ENCODE data around the gene TMEM175. TPM values are rescaled to one million over a fixed set of nuclear protein-coding genes. Genes with fewer than 3 reads are reported as not detected.
"Not testable (repeated sequence)": the region's sequence is repeated elsewhere in the genome, so short reads cannot be mapped to it uniquely, and the experiment has no call there.

Gene TMEM175
- polyA plus RNA-seq, 3 donors = 22.3 to 26.6 (median 25.3) TPM

- DNase-seq = no peak
Observed at GRCh38 chr4:913280-913618, 19.0 kb upstream of the TMEM175 start.

- DNase-seq = no peak
Observed at GRCh38 chr4:914531-914930, 17.7 kb upstream of the TMEM175 start.

GRCh38 chr4:915041-915474 is 17.2 kb upstream of the TMEM175 start:
- no peak for DNase-seq

- DNase-seq = peak; percentile 39
Observed at GRCh38 chr4:915595-915994, 16.7 kb upstream of the TMEM175 start.

- DNase-seq = no peak
Observed at GRCh38 chr4:917466-917865, 14.8 kb upstream of the TMEM175 start.

- no peak for DNase-seq
Observed at GRCh38 chr4:917992-918391, 14.3 kb upstream of the TMEM175 start.

- DNase-seq = not testable (repeated sequence)
Observed at GRCh38 chr4:918591-918990, 13.7 kb upstream of the TMEM175 start.

- DNase-seq = not testable (repeated sequence)
Observed at GRCh38 chr4:919004-919680, 13.1 kb upstream of the TMEM175 start.

- no peak for DNase-seq
Observed at GRCh38 chr4:921830-922331, 10.4 kb upstream of the TMEM175 start.

- no peak for DNase-seq
Observed at GRCh38 chr4:924107-925096, 7.9 kb upstream of the TMEM175 start.

GRCh38 chr4:925171-925570 is 7.1 kb upstream of the TMEM175 start:
- DNase-seq = no peak

- no peak for DNase-seq
Observed at GRCh38 chr4:925771-926500, 6.3 kb upstream of the TMEM175 start.

- no peak for DNase-seq
Observed at GRCh38 chr4:926538-926937, 5.7 kb upstream of the TMEM175 start.

GRCh38 chr4:927566-927965 is 4.7 kb upstream of the TMEM175 start:
- DNase-seq = not testable (repeated sequence)

GRCh38 chr4:929096-929765 is 3.0 kb upstream of the TMEM175 start:
- no peak for DNase-seq

GRCh38 chr4:930028-930551 is 2.2 kb upstream of the TMEM175 start:
- DNase-seq = no peak

GRCh38 chr4:930827-931193 is 1.4 kb upstream of the TMEM175 start:
- DNase-seq = no peak

GRCh38 chr4:931194-931959 is 883 bp upstream of the TMEM175 start:
- DNase-seq = no peak

GRCh38 chr4:932713-933070 is 432 bp downstream of the TMEM175 start:
- DNase-seq = no peak

GRCh38 chr4:939508-939907 is 7.2 kb downstream of the TMEM175 start:
- DNase-seq = not testable (repeated sequence)
